ENCODE data around the gene CCDC150.
"Not testable (repeated sequence)": the region's sequence is repeated elsewhere in the genome, so short reads cannot be mapped to it uniquely, and the experiment has no call there.

Gene CCDC150

DNA sequence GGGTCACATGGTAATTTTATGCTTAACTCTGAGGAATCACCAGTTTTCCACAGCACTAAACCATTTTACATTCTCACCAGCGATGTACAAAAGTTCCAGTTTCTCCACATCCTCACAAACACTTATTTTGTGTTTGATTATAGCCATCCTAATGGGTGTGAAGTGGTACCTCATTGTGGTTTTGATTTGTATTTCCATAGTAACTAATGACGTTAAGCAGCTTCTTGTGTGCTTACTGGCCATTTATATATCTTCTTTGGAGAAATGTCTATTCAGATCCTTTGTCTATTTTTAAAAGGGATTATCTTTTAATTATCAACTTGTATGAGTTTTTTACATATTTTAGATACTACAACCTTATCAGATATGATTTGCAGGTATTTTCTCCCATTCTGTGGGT, 42.0 kb downstream of the CCDC150 start:
- TF ChIP-seq, protein P1, sequence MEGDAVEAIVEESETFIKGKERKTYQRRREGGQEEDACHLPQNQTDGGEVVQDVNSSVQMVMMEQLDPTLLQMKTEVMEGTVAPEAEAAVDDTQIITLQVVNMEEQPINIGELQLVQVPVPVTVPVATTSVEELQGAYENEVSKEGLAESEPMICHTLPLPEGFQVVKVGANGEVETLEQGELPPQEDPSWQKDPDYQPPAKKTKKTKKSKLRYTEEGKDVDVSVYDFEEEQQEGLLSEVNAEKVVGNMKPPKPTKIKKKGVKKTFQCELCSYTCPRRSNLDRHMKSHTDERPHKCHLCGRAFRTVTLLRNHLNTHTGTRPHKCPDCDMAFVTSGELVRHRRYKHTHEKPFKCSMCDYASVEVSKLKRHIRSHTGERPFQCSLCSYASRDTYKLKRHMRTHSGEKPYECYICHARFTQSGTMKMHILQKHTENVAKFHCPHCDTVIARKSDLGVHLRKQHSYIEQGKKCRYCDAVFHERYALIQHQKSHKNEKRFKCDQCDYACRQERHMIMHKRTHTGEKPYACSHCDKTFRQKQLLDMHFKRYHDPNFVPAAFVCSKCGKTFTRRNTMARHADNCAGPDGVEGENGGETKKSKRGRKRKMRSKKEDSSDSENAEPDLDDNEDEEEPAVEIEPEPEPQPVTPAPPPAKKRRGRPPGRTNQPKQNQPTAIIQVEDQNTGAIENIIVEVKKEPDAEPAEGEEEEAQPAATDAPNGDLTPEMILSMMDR (conservative IDR thresholded peaks at IDR 0.05), result no peak
- TF ChIP-seq ZFX (IDR thresholded peaks at IDR 0.05), result no peak

GRCh38 chr2:196685792-196686191, 46.3 kb downstream of the CCDC150 start:
- TF ChIP-seq, protein P1 (conservative IDR thresholded peaks at IDR 0.05), result no peak
- TF ChIP-seq ZFX (IDR thresholded peaks at IDR 0.05), result no peak
- no peak overlapping the region for H3K27ac ChIP-seq

More for the DNA sequence above, 42.0 kb downstream of the CCDC150 start:
- H3K27ac ChIP-seq, result no peak overlapping the region

DNA sequence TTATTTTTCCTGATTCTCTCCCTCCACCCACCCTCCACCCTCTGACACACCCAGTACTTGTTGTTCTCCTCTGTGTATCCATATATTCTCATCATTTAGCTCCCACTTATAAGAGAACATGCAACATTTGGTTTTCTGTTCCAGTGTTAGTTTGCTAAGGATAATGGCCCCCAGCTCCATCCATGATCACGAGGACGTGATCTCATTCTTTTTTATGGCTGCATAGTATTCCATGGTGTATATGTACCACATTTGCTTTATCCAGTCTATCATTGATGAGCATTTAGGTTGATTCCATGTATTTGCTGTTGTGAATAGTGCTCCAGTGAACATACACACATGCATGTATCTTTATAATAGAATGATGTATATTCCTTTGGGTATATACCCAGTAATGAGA, 47.2 kb downstream of the CCDC150 start:
- not testable (repeated sequence) for H3K27ac ChIP-seq

GRCh38 chr2:196696423-196697079, 57.0 kb downstream of the CCDC150 start:
- TF ChIP-seq ZFX (IDR thresholded peaks at IDR 0.05), result no peak
- TF ChIP-seq, protein P1 (conservative IDR thresholded peaks at IDR 0.05), result no peak
- no peak overlapping the region for H3K27ac ChIP-seq

- TF ChIP-seq, protein P1 (conservative IDR thresholded peaks at IDR 0.05), result no peak
- no peak for TF ChIP-seq ZFX (IDR thresholded peaks at IDR 0.05)
- H3K27ac ChIP-seq, result no peak overlapping the region
Measured at GRCh38 chr2:196697825-196698224, 58.3 kb downstream of the CCDC150 start.

DNA sequence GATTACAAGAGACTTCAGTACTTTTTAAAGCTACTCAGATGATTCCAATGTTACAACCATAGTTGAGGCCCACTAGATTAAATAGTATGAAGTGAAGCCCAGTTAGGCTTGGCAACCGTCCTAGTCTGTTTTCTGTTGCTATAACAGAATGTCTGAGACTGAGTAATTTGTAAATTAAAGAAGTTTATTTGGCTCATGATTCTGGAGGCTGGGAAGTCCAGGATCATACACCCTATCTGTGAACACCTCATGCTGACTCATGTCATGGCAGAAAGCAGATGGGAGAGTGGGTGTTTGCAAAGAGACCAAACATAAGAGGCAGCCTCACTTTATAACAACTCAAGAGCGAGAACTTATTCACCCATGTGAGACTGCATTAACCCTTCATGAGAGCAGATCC, 63.1 kb downstream of the CCDC150 start:
- no peak overlapping the region for H3K27ac ChIP-seq
- TF ChIP-seq, protein P1 (conservative IDR thresholded peaks at IDR 0.05), result no peak
- no peak for TF ChIP-seq ZFX (IDR thresholded peaks at IDR 0.05)

DNA sequence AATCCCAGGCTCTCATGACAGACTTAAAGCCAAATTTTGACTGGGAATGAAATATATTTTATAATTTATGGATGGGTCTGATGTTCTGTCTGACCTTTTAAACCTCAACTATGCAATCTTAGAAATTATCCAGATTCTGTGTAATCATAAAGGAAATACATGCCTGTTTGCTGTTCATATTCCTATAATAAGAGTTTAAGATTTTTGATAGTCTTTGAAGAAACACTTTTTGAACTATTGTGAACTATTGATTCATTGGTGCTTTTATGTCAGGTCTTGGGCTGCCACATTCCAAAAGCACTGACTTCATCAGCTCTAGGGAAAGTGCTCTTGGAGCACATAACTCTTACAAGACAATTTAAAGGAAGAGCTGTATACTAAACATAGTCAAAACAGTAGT, 64.2 kb downstream of the CCDC150 start:
- no peak overlapping the region for H3K27ac ChIP-seq
- TF ChIP-seq ZFX (IDR thresholded peaks at IDR 0.05), result no peak
- TF ChIP-seq, protein P1 (conservative IDR thresholded peaks at IDR 0.05), result no peak

- H3K27ac ChIP-seq, result not testable (repeated sequence)
Measured at GRCh38 chr2:196710056-196710455, 70.5 kb downstream of the CCDC150 start.

All from C4-2B (cell line).